H1 (cell line): ENCODE data around the gene TAF1B. TPM values are rescaled to one million over a fixed set of nuclear protein-coding genes. Genes with fewer than 3 reads are reported as not detected.

Experiments used
- CTCF ChIA-PET: fragments of 300-600 bp; sonication (Branson Sonifier 250); formaldehyde crosslinking; loops from one replicate; lab custom pipeline; 2021; ENCODE audit not compliant: partially characterized antibody; lab: Charles Lee
- POLR2A ChIA-PET: fragments of 300-600 bp; sonication (Branson Sonifier 250); formaldehyde crosslinking; loops from one replicate; lab custom pipeline; 2021; ENCODE audit warnings: inconsistent platforms; ENCODE audit not compliant: partially characterized antibody; lab: Charles Lee
- DNase-seq, 2 experiments: peaks; one replicate each; pipeline versions ENCODE4 v3.0.0 to v3.0.0-alpha.2; 2010 to 2022; ENCODE audit warnings: low spot score in 2 of 2, low read depth in 1 of 2, mixed read lengths in 1 of 2
- FAIRE-seq: peaks from 2 replicates; lab custom pipeline; 2011; peaks lifted over from hg19 to GRCh38; lab: Jason Lieb, UNC
- H2AFZ ChIP-seq: 2 replicates; pipeline ENCODE4 v1.8.1; 2012; ENCODE audit warnings: low read length, inconsistent platforms
- H2AK5ac ChIP-seq: 2 replicates; pipeline ENCODE4 v1.6.1; 2013; ENCODE audit warnings: low read depth, low read length
- H2BK120ac ChIP-seq: replicated peaks from 2 replicates; pipeline ENCODE3; 2013; ENCODE audit warnings: low read depth, low read length, inconsistent platforms
- H2BK12ac ChIP-seq: 2 replicates; pipeline ENCODE4 v1.6.1; 2013; ENCODE audit warnings: low read depth, low read length
- H2BK15ac ChIP-seq: 2 replicates; pipeline ENCODE4 v1.6.1; 2013; ENCODE audit warnings: low read length
- H2BK20ac ChIP-seq: 2 replicates; pipeline ENCODE4 v1.6.1; 2013; ENCODE audit warnings: low read length
- H2BK5ac ChIP-seq: 2 replicates; pipeline ENCODE4 v1.6.1; 2013; ENCODE audit warnings: low read depth, low read length
- H3K14ac ChIP-seq: 2 replicates; pipeline ENCODE4 v1.6.1; 2013; ENCODE audit warnings: inconsistent platforms; ENCODE audit not compliant: insufficient read length
- H3K18ac ChIP-seq: 2 replicates; pipeline ENCODE4 v1.6.1; 2013; ENCODE audit warnings: low read length; ENCODE audit errors: extremely low read depth
- H3K23ac ChIP-seq: 2 replicates; pipeline ENCODE4 v1.6.1; 2013; ENCODE audit warnings: inconsistent platforms; ENCODE audit not compliant: insufficient read length
- H3K23me2 ChIP-seq: 2 replicates; pipeline ENCODE4 v1.6.1; 2013; ENCODE audit warnings: low read depth, low read length
- H3K27ac ChIP-seq: 2 replicates; pipeline ENCODE4 v1.6.1; 2011; ENCODE audit warnings: low read depth, low read length, inconsistent platforms
- H3K27me3 ChIP-seq, 4 experiments: replicated peaks in 1 of 4; 1 replicate in 1 of 4; 2 replicates in 3 of 4; pipeline versions ENCODE4 v1.6.1 to v1.8.1; 2011 to 2013; ENCODE audit warnings: low read length in 3 of 4, mild to moderate bottlenecking in 3 of 4, inconsistent platforms in 2 of 4, mixed read lengths in 2 of 4, moderate library complexity in 1 of 4; ENCODE audit not compliant: control insufficient read depth in 3 of 4, insufficient read depth in 3 of 4; ENCODE audit errors: extremely low read depth in 1 of 4
- H3K36me3 ChIP-seq, 4 experiments: 2 replicates each; pipeline versions ENCODE4 v1.6.1 to v1.8.1; 2011 to 2013; ENCODE audit warnings: mild to moderate bottlenecking in 4 of 4, low read length in 3 of 4, moderate library complexity in 2 of 4, control low read depth in 1 of 4, inconsistent platforms in 1 of 4; ENCODE audit not compliant: insufficient read depth in 4 of 4, control insufficient read depth in 2 of 4
- H3K4ac ChIP-seq: replicated peaks from 2 replicates; pipeline ENCODE3; 2013; ENCODE audit warnings: low read length, low read depth, mixed read lengths, inconsistent platforms; ENCODE audit not compliant: insufficient read length
- H3K4me1 ChIP-seq, 4 experiments: replicated peaks in 1 of 4; 1 replicate in 1 of 4; 2 replicates in 3 of 4; pipeline versions ENCODE4 v1.6.1 to v1.8.1; 2011 to 2013; ENCODE audit warnings: low read length in 3 of 4, inconsistent platforms in 2 of 4, mixed read lengths in 1 of 4; ENCODE audit not compliant: insufficient read depth in 4 of 4, control insufficient read depth in 3 of 4
- H3K4me2 ChIP-seq, 2 experiments: 2 replicates each; pipeline versions ENCODE4 v1.6.1 to v1.8.1; 2011 to 2013; ENCODE audit warnings: low read depth in 2 of 2, low read length in 2 of 2, control low read depth in 1 of 2, inconsistent platforms in 1 of 2, mild to moderate bottlenecking in 1 of 2; ENCODE audit not compliant: insufficient read depth in 1 of 2
- H3K4me3 ChIP-seq, 4 experiments: fragments of 200-600, 300-600 bp in 1 of 4; sonication (generic), shearing (Covaris generic), sonication (Bioruptor Twin) in 1 of 4; 2 replicates each; pipeline versions ENCODE4 v1.5.1 to v1.8.1; 2011 to 2016; ENCODE audit warnings: low read length in 4 of 4, low read depth in 3 of 4, control low read depth in 2 of 4, inconsistent platforms in 2 of 4, mild to moderate bottlenecking in 2 of 4, mixed read lengths in 1 of 4, moderate library complexity in 1 of 4; ENCODE audit not compliant: insufficient read depth in 2 of 4; ENCODE audit errors: extremely low read depth in 1 of 4
- H3K56ac ChIP-seq: replicated peaks from 2 replicates; pipeline ENCODE3; 2013; ENCODE audit warnings: low read depth, mild to moderate bottlenecking, mixed read lengths, low read length, inconsistent platforms; ENCODE audit not compliant: insufficient read length
- H3K79me1 ChIP-seq: 2 replicates; pipeline ENCODE4 v1.6.1; 2013; ENCODE audit warnings: low read depth, low read length, control low read depth
- H3K79me2 ChIP-seq, 2 experiments: 2 replicates each; pipeline versions ENCODE4 v1.6.1 to v1.8.1; 2012 to 2013; ENCODE audit warnings: low read length in 2 of 2, mild to moderate bottlenecking in 2 of 2, inconsistent platforms in 1 of 2; ENCODE audit not compliant: insufficient read depth in 2 of 2, control insufficient read depth in 1 of 2
- H3K9ac ChIP-seq, 4 experiments: replicated peaks in 1 of 4; 1 replicate in 1 of 4; 2 replicates in 3 of 4; pipeline versions ENCODE4 v1.6.1 to v1.8.1; 2011 to 2013; ENCODE audit warnings: low read depth in 3 of 4, low read length in 3 of 4, control low read depth in 2 of 4, mild to moderate bottlenecking in 2 of 4, moderate library complexity in 2 of 4, inconsistent platforms in 1 of 4; ENCODE audit errors: extremely low read depth in 1 of 4
- H3K9me3 ChIP-seq, 2 experiments: 2 replicates each; pipeline versions ENCODE4 v1.6.1 to v1.8.1; 2012 to 2013; ENCODE audit warnings: mild to moderate bottlenecking in 2 of 2, moderate library complexity in 2 of 2, control low read depth in 1 of 2, inconsistent platforms in 1 of 2, low read depth in 1 of 2, low read length in 1 of 2, mixed read lengths in 1 of 2; ENCODE audit not compliant: insufficient read depth in 2 of 2
- H4K20me1 ChIP-seq, 2 experiments: replicated peaks in 1 of 2; 2 replicates each; pipeline versions ENCODE3 to v1.8.1; 2011 to 2013; ENCODE audit warnings: inconsistent platforms in 2 of 2, low read length in 2 of 2, mild to moderate bottlenecking in 1 of 2; ENCODE audit not compliant: insufficient read depth in 2 of 2, control insufficient read depth in 1 of 2
- H4K5ac ChIP-seq: 2 replicates; pipeline ENCODE4 v1.6.1; 2013; ENCODE audit warnings: low read length, low read depth, mixed read lengths, inconsistent platforms; ENCODE audit not compliant: insufficient read length
- H4K8ac ChIP-seq: 2 replicates; pipeline ENCODE4 v1.8.0; 2013; ENCODE audit warnings: mild to moderate bottlenecking, moderate library complexity, low read length, inconsistent platforms; ENCODE audit not compliant: insufficient read depth; ENCODE audit errors: extremely low read depth
- H4K91ac ChIP-seq: replicated peaks from 2 replicates; pipeline ENCODE3; 2013; ENCODE audit warnings: low read length, mixed read lengths, inconsistent platforms; ENCODE audit not compliant: insufficient read length
- CEBPB ChIP-seq: IDR thresholded peaks from 2 replicates; pipeline ENCODE4 v1.6.1; 2012; ENCODE audit warnings: low read depth, low read length
- CHD1 ChIP-seq: IDR thresholded peaks from 2 replicates; pipeline ENCODE4 v1.6.1; 2012; ENCODE audit warnings: low read depth, low read length, improper control_type of control experiment
- CREB1 ChIP-seq: IDR thresholded peaks from 2 replicates; pipeline ENCODE4 v1.6.1; 2012; ENCODE audit warnings: inconsistent platforms
- EGR1 ChIP-seq: IDR thresholded peaks from 2 replicates; pipeline ENCODE4 v1.6.1; 2011; ENCODE audit warnings: low read depth, low read length, borderline replicate concordance
- FOSL1 ChIP-seq: IDR thresholded peaks from 2 replicates; pipeline ENCODE4 v1.6.1; 2011; ENCODE audit warnings: mild to moderate bottlenecking, low read depth, low read length, moderate library complexity; ENCODE audit not compliant: insufficient read depth
- GTF2F1 ChIP-seq: IDR thresholded peaks from 2 replicates; pipeline ENCODE4 v1.6.1; 2012; ENCODE audit warnings: low read depth, low read length, improper control_type of control experiment, borderline replicate concordance
- JUN ChIP-seq: IDR thresholded peaks from 2 replicates; pipeline ENCODE4 v1.6.1; 2011; ENCODE audit warnings: low read depth, mild to moderate bottlenecking, improper control_type of control experiment, low read length
- JUND ChIP-seq: IDR thresholded peaks from 2 replicates; pipeline ENCODE4 v1.6.1; 2011; ENCODE audit warnings: mild to moderate bottlenecking, improper control_type of control experiment, low read length
- PHF8 ChIP-seq: fragments of 200-600 bp; sonication (generic); conservative IDR thresholded peaks from 2 replicates; pipeline ENCODE4 v1.7.1; 2012; ENCODE audit warnings: low read depth, mild to moderate bottlenecking, inconsistent platforms, low read length, moderate library complexity
- POLR2AphosphoS5 ChIP-seq: IDR thresholded peaks from 2 replicates; pipeline ENCODE4 v1.6.1; 2011; ENCODE audit warnings: low read depth, low read length
- SAP30 ChIP-seq: fragments of 300-600 bp; sonication (generic); IDR thresholded peaks from 2 replicates; pipeline ENCODE4 v1.7.1; 2012; ENCODE audit warnings: low read length, moderate library complexity, mild to moderate bottlenecking, inconsistent platforms; ENCODE audit not compliant: insufficient read depth, insufficient replicate concordance
- SP4 ChIP-seq: IDR thresholded peaks from 2 replicates; pipeline ENCODE4 v1.6.1; 2012; ENCODE audit warnings: low read length, inconsistent platforms
- TAF1 ChIP-seq: IDR thresholded peaks from 2 replicates; pipeline ENCODE4 v1.6.1; 2011; ENCODE audit warnings: mild to moderate bottlenecking, low read depth, low read length
- TAF7 ChIP-seq: optimal IDR thresholded peaks from 2 replicates; pipeline ENCODE3; 2011; ENCODE audit warnings: low read depth, mild to moderate bottlenecking, inconsistent platforms, low read length, moderate library complexity, borderline replicate concordance
- TBP ChIP-seq: IDR thresholded peaks from 2 replicates; pipeline ENCODE4 v1.6.1; 2011; ENCODE audit warnings: low read depth, low read length, improper control_type of control experiment
- ZNF274 ChIP-seq: IDR thresholded peaks from 2 replicates; pipeline ENCODE4 v1.7.0; 2012; ENCODE audit warnings: low read length, borderline replicate concordance; ENCODE audit errors: extremely low read depth
- WGBS, 2 experiments: shearing (Covaris generic) in 1 of 2; methylation state at CpG; one replicate each; pipeline versions ENCODE4 v1.1.6 to v1.1.7; 2013 to 2015; ENCODE audit warnings: low lambda C conversion rate in 2 of 2, mixed read lengths in 2 of 2, inconsistent platforms in 1 of 2, low coverage in 1 of 2, missing lambda C conversion rate in 1 of 2; ENCODE audit not compliant: insufficient replicate concordance in 2 of 2, insufficient coverage in 1 of 2, insufficient read length in 1 of 2; ENCODE audit errors: extremely low coverage in 1 of 2, missing lambda C conversion rate in 1 of 2; 5-methylcytosine and 5-hydroxymethylcytosine counted together
- polyA plus RNA-seq, 7 experiments: library from polyadenylated mRNA; depleted of rRNA in 3 of 7; stranded (reverse) in 5 of 7; unstranded in 2 of 7; fragments of >200 nt in 5 of 7; fragments of 200-250 nt in 2 of 7; gene quantifications; 1 replicate in 5 of 7; 2 replicates in 1 of 7; 4 replicates in 1 of 7; pipeline versions ENCODE4 v1.2.1 to v1.2.3, GENCODE V29; 2011 to 2013; ENCODE audit warnings: missing spikeins in 2 of 7, mixed read lengths in 2 of 7
- total RNA-seq: library from RNA; stranded (reverse); fragmentation: NEBNext Ultra II Directional; extraction: Animal tissue kit (Norgen Biotek cat#: 25700); gene quantifications from 2 replicates; pipeline ENCODE4 v1.2.1, GENCODE V29; 2021

The TAF1B gene
- total and polyA plus RNA-seq, 2 of the 8 experiments (the other 6 are each of a cell fraction or from before 2014, with no cell fraction given), result 6.6 to 25.2 TPM

DNA sequence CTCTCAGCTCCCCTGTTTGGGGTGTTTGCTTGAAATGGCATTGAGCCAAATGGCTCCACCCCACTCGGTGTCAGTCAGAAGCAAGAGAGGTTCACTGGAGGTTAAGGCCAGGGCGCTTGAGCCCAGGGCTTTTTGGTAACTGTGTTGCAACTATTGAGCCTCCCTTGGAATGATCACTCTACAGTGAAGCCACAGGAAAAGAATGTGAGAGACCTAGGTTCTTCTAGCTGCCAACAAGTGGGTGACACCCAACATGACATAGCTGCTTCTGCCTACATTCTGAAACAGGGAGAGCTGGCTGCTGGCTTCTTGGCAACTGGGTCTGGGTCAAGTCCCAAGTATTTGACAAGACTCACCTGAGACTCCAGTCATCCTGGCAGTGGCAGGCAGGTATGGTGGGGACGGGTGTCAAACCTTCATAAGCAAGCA is 101.1 kb downstream of the TAF1B start:
- H2BK120ac ChIP-seq, result no peak overlapping the region
- H2BK12ac ChIP-seq, result no peak overlapping the region
- H2AK5ac ChIP-seq, result no peak overlapping the region
- no peak overlapping the region for H4K5ac ChIP-seq
- H2AFZ ChIP-seq, result no peak overlapping the region
- H3K23ac ChIP-seq, result no peak overlapping the region
- ChIA-PET CTCF (interaction anchor here (0.6 to 3.6 kb wide), 4 partner anchors 16 to 130 kb away, joined by 3 to 18 read pairs (median 4); no protein-coding TSS in a partner anchor), POLR2A (no interaction called here)
- no peaks in the 10 kb centered on the region for H3K23me2 ChIP-seq
- no peak overlapping the region for H3K14ac ChIP-seq
- TF ChIP-seq TBP (no peak), SP4 (no peak), GTF2F1 (no peak), PHF8 (no peak), SAP30 (no peak), CHD1 (no peak), JUN (no peak), ZNF274 (no peak), TAF1 (no peak), EGR1 (no peak), CREB1 (no peak), FOSL1 (no peak), JUND (no peak), TAF7 (no peak), POLR2AphosphoS5 (no peak), CEBPB (no peak)
- H4K91ac ChIP-seq, result no peak overlapping the region
- H2BK5ac ChIP-seq, result no peak overlapping the region
- H4K20me1 ChIP-seq, result no peaks in the 10 kb centered on the region
- H3K9ac ChIP-seq, result no peak overlapping the region
- no peak overlapping the region for H3K4ac ChIP-seq
- no peak overlapping the region for H2BK20ac ChIP-seq
- H3K79me1 ChIP-seq, result no peaks in the 10 kb centered on the region
- FAIRE-seq (no peak), DNase-seq (no peak)
- no peaks in the 10 kb centered on the region for H3K36me3 ChIP-seq
- no peak overlapping the region for H3K18ac ChIP-seq
- no peak overlapping the region for H4K8ac ChIP-seq
- peaks cover 0 to 4% (median 1%) of the 10 kb centered on the region in 4 experiments; a peak in 3 of 7 replicates for H3K27me3 ChIP-seq
- no peak overlapping the region for H3K27ac ChIP-seq
- 82% methylated on average over 3 of the region's 3 CpGs; no CpG with 5 or more reads in 1 of the 2 experiments for WGBS, 2 experiments
- H3K4me3 ChIP-seq, result no peak overlapping the region
- H3K9me3 ChIP-seq, result no peaks in the 10 kb centered on the region
- no peaks in the 10 kb centered on the region for H3K79me2 ChIP-seq
- H3K4me1 ChIP-seq, result peaks cover 0 to 4% (median 0%) of the 10 kb centered on the region in 4 experiments; a peak in 2 of 7 replicates
- no peak overlapping the region for H3K4me2 ChIP-seq
- no peak overlapping the region for H3K56ac ChIP-seq
- H2BK15ac ChIP-seq, result no peak overlapping the region
